Smooth muscle cell (in vitro differentiated cells): ENCODE measurements around the gene PLA2G4D. TPM values are rescaled to one million over a fixed set of nuclear protein-coding genes. Genes with fewer than 3 reads are reported as not detected.

ENCODE experiments used
- DNase-seq: peaks from one replicate; lab custom pipeline; 2025; ENCODE audit not compliant: unreplicated experiment; lab: John Stamatoyannopoulos, UW
- H2AFZ ChIP-seq: fragments of 200-600 bp; sonication (generic); 2 replicates; pipeline ENCODE4 v1.6.0; 2016; ENCODE audit warnings: antibody characterized with exemption, low read depth, mild to moderate bottlenecking
- H3F3A ChIP-seq: fragments of 200-600 bp; sonication (generic); 2 replicates; pipeline ENCODE4 v1.6.0; 2017; ENCODE audit warnings: antibody characterized with exemption, low read depth
- H3K27ac ChIP-seq: fragments of 200-600 bp; sonication (generic); 2 replicates; pipeline ENCODE4 v1.5.1; 2016; ENCODE audit warnings: low read depth, mild to moderate bottlenecking
- H3K27me3 ChIP-seq: fragments of 200-600 bp; sonication (generic); 2 replicates; pipeline ENCODE4 v1.6.1; 2016; ENCODE audit warnings: low read depth, mild to moderate bottlenecking
- H3K36me3 ChIP-seq: fragments of 200-600 bp; sonication (generic); 2 replicates; pipeline ENCODE4 v1.5.1; 2016; ENCODE audit warnings: low read depth
- H3K4me1 ChIP-seq: fragments of 200-600 bp; sonication (generic); 2 replicates; pipeline ENCODE4 v1.5.1; 2016; ENCODE audit warnings: low read depth
- H3K4me2 ChIP-seq: fragments of 200-600 bp; sonication (generic); 2 replicates; pipeline ENCODE4 v1.6.0; 2016; ENCODE audit warnings: mild to moderate bottlenecking
- H3K4me3 ChIP-seq: fragments of 200-600 bp; sonication (generic); 2 replicates; pipeline ENCODE4 v1.5.1; 2016; ENCODE audit warnings: mild to moderate bottlenecking
- H3K79me2 ChIP-seq: fragments of 200-600 bp; sonication (generic); 2 replicates; pipeline ENCODE4 v1.6.0; 2016; ENCODE audit warnings: low read depth, mild to moderate bottlenecking
- H3K9ac ChIP-seq: fragments of 200-600 bp; sonication (generic); 2 replicates; pipeline ENCODE4 v1.6.0; 2016; ENCODE audit warnings: low read depth
- H3K9me3 ChIP-seq: fragments of 200-600 bp; sonication (generic); replicated peaks from 2 replicates; pipeline ENCODE4 v1.5.1; 2016; ENCODE audit warnings: low read depth
- H4K20me1 ChIP-seq: fragments of 200-600 bp; sonication (generic); 2 replicates; pipeline ENCODE4 v1.6.0; 2016; ENCODE audit warnings: low read depth
- WGBS: methylation state at CpG from one replicate; pipeline ENCODE4 v1.1.7; 2016; ENCODE audit warnings: low lambda C conversion rate; 5-methylcytosine and 5-hydroxymethylcytosine counted together
- polyA plus RNA-seq: library from polyadenylated mRNA; unstranded; fragments of >200 nt; fragmentation: Nextera tagmentation; extraction: Ambion mirVana; gene quantifications from 2 replicates; pipeline ENCODE4 v1.2.1, GENCODE V29; 2016
- total RNA-seq: library from RNA; depleted of rRNA; stranded (reverse); fragments of >200 nt; gene quantifications from 2 replicates; pipeline ENCODE4 v1.2.3, GENCODE V29; 2014
- TF ChIP-seq, protein P1 (sequence below): fragments of 200-600 bp; sonication (generic); IDR thresholded peaks from 2 replicates; pipeline ENCODE4 v1.5.1; 2017; ENCODE audit warnings: borderline replicate concordance, mild to moderate bottlenecking, antibody characterized with exemption; ENCODE audit not compliant: insufficient read depth, poor library complexity, severe bottlenecking

The PLA2G4D gene
- total and polyA plus RNA-seq, 2 experiments from 2014 or later, result 0.17 to 0.36 TPM

DNA sequence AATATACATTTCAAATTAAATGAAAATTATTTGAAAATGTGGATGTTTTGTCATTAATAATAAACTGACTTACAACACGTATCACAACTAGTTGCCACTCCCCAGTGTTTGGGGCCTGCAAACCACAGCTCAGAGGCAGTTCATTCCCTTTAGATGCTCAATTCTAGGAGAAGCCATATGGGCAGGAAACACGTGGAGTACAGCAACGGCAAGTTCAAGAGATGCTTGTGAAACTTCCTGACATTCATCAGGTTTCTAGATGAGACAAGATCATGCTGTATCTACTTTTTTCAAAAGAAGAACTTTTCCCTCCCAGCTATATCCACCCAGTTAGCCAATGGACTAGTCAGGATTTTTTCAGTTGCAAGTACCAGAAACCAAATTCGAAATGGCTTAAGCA lies 17.6 kb upstream of the PLA2G4D start:
- Histone ChIP-seq H3K4me3 (no peak overlapping the region), H3K79me2 (no peaks in the 10 kb centered on the region), H3K36me3 (no peaks in the 10 kb centered on the region), H3K9ac (no peak overlapping the region), H3K4me1 (no peaks in the 10 kb centered on the region), H3K9me3 (no peaks in the 10 kb centered on the region), H3K27me3 (no peaks in the 10 kb centered on the region), H3K27ac (no peak overlapping the region), H2AFZ (no peak overlapping the region), H4K20me1 (no peaks in the 10 kb centered on the region), H3K4me2 (no peak overlapping the region), H3F3A (no peaks in the 10 kb centered on the region)
- DNase-seq, result no peak
- 86% methylated on average over 4 of the region's 4 CpGs for WGBS
- TF ChIP-seq, protein P1, sequence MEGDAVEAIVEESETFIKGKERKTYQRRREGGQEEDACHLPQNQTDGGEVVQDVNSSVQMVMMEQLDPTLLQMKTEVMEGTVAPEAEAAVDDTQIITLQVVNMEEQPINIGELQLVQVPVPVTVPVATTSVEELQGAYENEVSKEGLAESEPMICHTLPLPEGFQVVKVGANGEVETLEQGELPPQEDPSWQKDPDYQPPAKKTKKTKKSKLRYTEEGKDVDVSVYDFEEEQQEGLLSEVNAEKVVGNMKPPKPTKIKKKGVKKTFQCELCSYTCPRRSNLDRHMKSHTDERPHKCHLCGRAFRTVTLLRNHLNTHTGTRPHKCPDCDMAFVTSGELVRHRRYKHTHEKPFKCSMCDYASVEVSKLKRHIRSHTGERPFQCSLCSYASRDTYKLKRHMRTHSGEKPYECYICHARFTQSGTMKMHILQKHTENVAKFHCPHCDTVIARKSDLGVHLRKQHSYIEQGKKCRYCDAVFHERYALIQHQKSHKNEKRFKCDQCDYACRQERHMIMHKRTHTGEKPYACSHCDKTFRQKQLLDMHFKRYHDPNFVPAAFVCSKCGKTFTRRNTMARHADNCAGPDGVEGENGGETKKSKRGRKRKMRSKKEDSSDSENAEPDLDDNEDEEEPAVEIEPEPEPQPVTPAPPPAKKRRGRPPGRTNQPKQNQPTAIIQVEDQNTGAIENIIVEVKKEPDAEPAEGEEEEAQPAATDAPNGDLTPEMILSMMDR, result no peak

DNA sequence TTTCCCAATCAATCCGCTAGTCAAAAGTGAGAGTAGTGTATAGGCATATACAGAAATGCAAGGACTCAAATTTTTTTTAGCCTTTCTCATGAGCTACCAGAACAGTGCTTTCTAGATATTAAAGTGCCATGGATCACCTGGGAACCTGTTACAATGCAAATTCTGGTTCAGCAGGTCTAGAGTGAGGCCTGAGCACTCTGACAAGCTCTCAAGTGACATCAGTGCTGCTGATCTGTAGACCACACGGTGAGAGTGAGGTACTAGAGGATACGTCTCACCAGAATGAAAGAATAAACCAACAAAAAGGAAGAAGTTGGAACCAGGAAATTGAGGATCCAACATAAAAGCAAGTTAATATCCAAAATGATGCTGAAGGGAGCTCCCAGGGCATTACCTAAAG lies 16.0 kb upstream of the PLA2G4D start:
- Histone ChIP-seq H3F3A (no peaks in the 10 kb centered on the region), H4K20me1 (no peaks in the 10 kb centered on the region), H3K27ac (no peak overlapping the region), H3K9ac (no peak overlapping the region), H3K4me1 (no peaks in the 10 kb centered on the region), H3K4me2 (no peak overlapping the region), H3K79me2 (no peaks in the 10 kb centered on the region), H2AFZ (no peak overlapping the region), H3K36me3 (no peaks in the 10 kb centered on the region), H3K4me3 (no peak overlapping the region), H3K9me3 (no peaks in the 10 kb centered on the region), H3K27me3 (no peaks in the 10 kb centered on the region)
- 66% methylated on average over 3 of the region's 3 CpGs for WGBS
- DNase-seq, result no peak
- TF ChIP-seq, protein P1, result no peak

DNA sequence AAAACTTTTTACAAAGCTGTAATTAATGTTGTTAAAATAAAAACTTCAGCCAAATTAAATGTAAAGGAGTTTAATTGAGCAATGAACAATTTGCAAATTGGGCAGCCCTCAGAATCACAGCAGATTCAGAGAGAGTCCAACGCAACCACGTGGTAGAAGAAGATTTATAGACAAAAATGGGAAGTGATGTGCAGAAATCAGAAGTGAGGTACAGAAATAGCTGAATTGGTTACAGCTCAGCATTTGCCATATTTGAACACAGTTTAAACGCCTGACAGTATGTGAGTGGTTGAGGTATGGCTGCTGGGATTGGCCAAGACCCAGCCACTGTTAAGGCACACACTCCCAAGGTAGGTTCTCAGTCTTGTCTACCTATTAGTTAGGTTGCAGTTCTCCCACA lies 14.4 kb upstream of the PLA2G4D start:
- Histone ChIP-seq H4K20me1 (no peaks in the 10 kb centered on the region), H3F3A (no peaks in the 10 kb centered on the region), H2AFZ (no peak overlapping the region), H3K79me2 (no peaks in the 10 kb centered on the region), H3K9ac (no peak overlapping the region), H3K4me1 (no peaks in the 10 kb centered on the region), H3K36me3 (no peaks in the 10 kb centered on the region), H3K27me3 (no peaks in the 10 kb centered on the region), H3K27ac (no peak overlapping the region), H3K4me3 (no peak overlapping the region), H3K9me3 (no peaks in the 10 kb centered on the region), H3K4me2 (no peak overlapping the region)
- DNase-seq, result no peak
- WGBS, result 91% methylated on average over 3 of the region's 3 CpGs
- TF ChIP-seq, protein P1, result no peak

DNA sequence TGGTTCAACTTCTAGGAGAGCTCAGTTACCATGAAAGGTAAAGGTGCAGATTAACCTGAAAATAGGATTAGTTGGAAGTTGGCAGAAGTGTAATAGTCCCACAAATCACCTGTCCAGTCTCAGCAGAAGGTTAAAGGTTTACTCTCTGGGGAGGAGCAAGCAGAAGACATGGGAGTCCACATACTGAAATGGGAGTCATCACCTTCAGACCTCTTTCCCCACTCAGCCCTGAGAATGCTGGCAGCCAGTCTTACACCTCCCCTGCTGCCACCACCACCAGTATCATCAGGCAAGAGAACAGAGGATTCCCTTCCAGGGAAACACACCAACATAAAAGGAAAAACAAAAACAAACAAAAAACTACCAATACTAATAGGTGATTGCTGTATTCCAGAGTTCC lies 13.8 kb upstream of the PLA2G4D start:
- no peaks in the 10 kb centered on the region for H3F3A ChIP-seq

More for the DNA sequence above, 13.8 kb upstream of the PLA2G4D start:
- Histone ChIP-seq H3K9ac (no peak overlapping the region), H3K9me3 (no peaks in the 10 kb centered on the region), H3K27ac (no peak overlapping the region), H3K4me1 (no peaks in the 10 kb centered on the region), H3K79me2 (no peaks in the 10 kb centered on the region), H3K4me3 (no peak overlapping the region), H3K27me3 (no peaks in the 10 kb centered on the region), H3K36me3 (no peaks in the 10 kb centered on the region), H4K20me1 (no peaks in the 10 kb centered on the region), H2AFZ (no peak overlapping the region), H3K4me2 (no peak overlapping the region)
- no peak for DNase-seq
- TF ChIP-seq, protein P1, result no peak
